Fibroblast of upper back skin (primary cell): ENCODE results near the gene PPP2R2C.
A peak's percentile ranks its signal among the peaks of the same experiment; 100 is the strongest.

ENCODE experiments used
- DNase-seq: peaks from one replicate; pipeline ENCODE4 v3.0.0-alpha.2; 2013

Gene PPP2R2C

GRCh38 chr4:6278801-6279197 lies 193.6 kb downstream of the PPP2R2C start:
- no peak for DNase-seq

- no peak for DNase-seq
These were observed 194.2 kb downstream of the PPP2R2C start for GRCh38 chr4:6277935-6278800.

DNA sequence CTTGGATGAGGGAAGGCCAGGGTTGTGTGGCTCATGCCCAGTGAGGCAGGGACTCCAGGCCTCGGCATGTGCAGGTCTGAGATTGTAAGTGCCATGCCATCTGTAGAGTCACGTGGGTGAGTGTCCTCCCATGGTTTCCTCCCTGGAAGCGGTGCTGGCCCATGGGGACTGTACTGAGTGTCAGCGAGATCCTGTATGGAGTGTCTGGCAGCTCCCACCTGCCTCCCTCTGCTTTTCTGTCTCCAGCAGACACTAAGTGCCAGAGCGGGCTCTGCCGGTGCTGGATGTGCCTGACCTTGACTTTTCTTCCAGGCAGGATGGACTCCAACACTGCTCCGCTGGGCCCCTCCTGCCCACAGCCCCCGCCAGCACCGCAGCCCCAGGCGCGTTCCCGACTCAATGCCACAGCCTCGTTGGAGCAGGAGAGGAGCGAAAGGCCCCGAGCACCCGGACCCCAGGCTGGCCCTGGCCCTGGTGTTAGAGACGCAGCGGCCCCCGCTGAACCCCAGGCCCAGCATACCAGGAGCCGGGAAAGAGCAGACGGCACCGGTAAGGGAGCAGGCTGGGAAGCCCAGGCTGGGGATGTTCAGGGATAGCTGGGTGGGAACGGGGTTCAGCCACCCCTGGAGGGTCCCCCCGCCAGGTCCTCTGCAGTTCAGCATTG lies 195.1 kb downstream of the PPP2R2C start:
- DNase-seq, result no peak

- no peak for DNase-seq
These were observed 196.3 kb downstream of the PPP2R2C start for GRCh38 chr4:6275898-6276806.

- DNase-seq, result no peak
These were observed 197.1 kb downstream of the PPP2R2C start for GRCh38 chr4:6275351-6275750.

GRCh38 chr4:6273661-6273990 lies 198.8 kb downstream of the PPP2R2C start:
- DNase-seq, result no peak

GRCh38 chr4:6272863-6273660 lies 199.4 kb downstream of the PPP2R2C start:
- peak; percentile 77 for DNase-seq

DNA sequence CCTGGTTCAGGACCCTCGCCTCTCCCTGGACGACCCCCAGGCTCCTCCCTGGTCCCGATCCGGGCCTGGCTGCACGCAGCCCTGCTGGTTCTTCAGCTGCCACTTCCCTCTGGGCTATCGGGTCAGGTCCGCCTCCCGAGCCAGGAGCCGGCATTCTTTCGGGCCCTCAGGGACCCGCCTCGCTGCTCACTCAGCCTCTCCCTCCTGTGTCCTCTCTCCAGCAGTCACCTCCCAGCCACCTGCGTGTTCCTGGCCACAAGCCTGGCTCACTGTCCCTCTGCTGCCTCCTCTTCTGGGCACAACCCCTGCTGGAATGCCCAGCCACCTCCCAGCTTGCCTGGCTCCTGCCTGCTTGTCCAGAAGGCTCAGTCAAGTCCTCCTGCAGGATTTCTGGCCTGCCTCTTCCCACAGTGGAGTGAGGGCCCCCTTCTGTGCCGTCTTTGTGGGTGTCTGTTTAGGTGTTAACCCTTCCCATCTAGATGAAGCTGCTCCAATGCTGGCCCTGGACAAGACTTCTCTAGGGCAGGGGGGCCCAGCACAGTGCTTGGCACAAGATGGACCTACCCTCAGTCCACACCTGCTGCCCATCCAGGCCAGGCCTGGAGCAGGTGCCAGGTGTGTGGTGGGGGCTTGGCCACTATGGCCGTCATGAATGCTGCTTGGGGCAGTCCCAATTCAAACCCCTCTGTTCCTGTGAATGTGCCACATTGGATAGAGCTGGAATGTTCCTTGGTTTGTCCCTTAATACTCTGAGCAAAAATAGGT lies 200.5 kb downstream of the PPP2R2C start:
- no peak for DNase-seq

DNA sequence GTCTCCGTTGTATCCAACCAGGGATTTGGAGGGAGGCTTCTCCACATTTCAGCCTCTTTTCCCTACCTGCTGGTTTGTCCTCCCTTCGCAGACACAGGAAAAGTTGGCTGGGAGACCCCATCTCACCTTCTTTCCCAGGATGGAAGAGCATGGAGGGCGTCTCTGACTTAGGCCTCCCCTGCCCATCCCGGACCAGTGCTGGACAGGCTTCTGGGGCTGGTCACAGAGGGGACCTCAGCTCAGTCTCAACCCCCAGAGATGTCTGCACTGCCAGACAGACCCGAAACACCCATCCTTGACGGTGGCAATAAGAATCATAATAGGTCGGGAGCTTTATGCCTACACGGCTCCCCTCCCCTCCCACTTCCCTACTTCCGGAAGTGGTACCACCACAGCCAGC lies 201.2 kb downstream of the PPP2R2C start:
- no peak for DNase-seq

- DNase-seq, result peak; percentile 14
These were observed 201.7 kb downstream of the PPP2R2C start for GRCh38 chr4:6270636-6271121.
